Right lobe of liver (tissue), 6 donors: ENCODE measurements around the gene TTLL10. TPM values are rescaled to one million over a fixed set of nuclear protein-coding genes. Genes with fewer than 3 reads are reported as not detected.

Source experiments
- ATAC-seq, 4 donors: fragments of 200-7000 bp; cut with Tn5 transposase; one replicate each; pipeline ENCODE4 v1.9.1; 2020; ENCODE audit warnings: mild to moderate bottlenecking in 4 of 4, moderate library complexity in 4 of 4
- DNase-seq, 3 donors: peaks; one replicate each; pipeline ENCODE4 v3.0.0-alpha.2; 2020
- H3K27ac ChIP-seq, 3 donors: fragments of 200-600 bp; one replicate each; pipeline ENCODE4 v1.8.0; 2022
- H3K27me3 ChIP-seq, 2 donors: fragments of 200-600 bp; one replicate each; pipeline ENCODE4 v1.8.0; 2022
- H3K36me3 ChIP-seq, 4 donors: fragments of 200-600 bp; sonication (generic) in 1 of 4; one replicate each; pipeline versions ENCODE4 v1.5.1 to v1.8.0; 2017 to 2022; ENCODE audit warnings: control low read depth in 1 of 4
- H3K4me1 ChIP-seq, 4 donors: fragments of 200-600 bp; sonication (generic) in 1 of 4; one replicate each; pipeline versions ENCODE4 v1.5.1 to v1.8.0; 2017 to 2022; ENCODE audit warnings: control low read depth in 1 of 4
- H3K4me3 ChIP-seq, 3 donors: fragments of 200-600 bp; one replicate each; pipeline ENCODE4 v1.8.0; 2022
- H3K9me3 ChIP-seq, 4 donors: fragments of 200-600 bp; sonication (generic) in 1 of 4; one replicate each; pipeline versions ENCODE4 v1.5.1 to v1.8.0; 2017 to 2022; ENCODE audit warnings: control low read depth in 1 of 4
- POLR2A ChIP-seq: fragments of 450-650 bp; IDR thresholded peaks from one replicate; pipeline ENCODE4 v1.6.1; 2017; ENCODE audit warnings: antibody characterized with exemption, mild to moderate bottlenecking
- WGBS: methylation state at CpG from one replicate; pipeline ENCODE4 v1.1.6; 2018; ENCODE audit warnings: low coverage, low lambda C conversion rate; ENCODE audit not compliant: insufficient coverage; ENCODE audit errors: missing lambda C conversion rate; 5-methylcytosine and 5-hydroxymethylcytosine counted together
- intact Hi-C, 2 donors: fragments of 100-400 bp; cut with DNase I; formaldehyde crosslinking; loops; one replicate each; pipeline versions ENCODE4 v1.11.2 to v1.14.1; 2022
- microRNA counts: library from miRNA; unstranded; fragments of <30 nt; microRNA quantifications from one replicate; lab custom pipeline; 2016
- microRNA-seq, 2 donors: library from miRNA; unstranded; fragments of <30 nt; microRNA quantifications; one replicate each; pipeline ENCODE4, GENCODE V29; 2019 to 2020
- small RNA-seq, 2 experiments: library from RNA; depleted of rRNA; stranded (forward); fragments of <200 nt; gene quantifications; one replicate each; pipeline ENCODE3, GENCODE V24; 2016
- total RNA-seq, 6 experiments: library from RNA; depleted of rRNA in 2 of 6; stranded (reverse); fragments of >200 nt in 2 of 6; fragmentation: NEBNext Ultra II Directional in 3 of 6; extraction: Animal tissue kit (Norgen Biotek cat#: 25700) in 3 of 6; gene quantifications; one replicate each; pipeline versions ENCODE4 v1.1.0 to v1.2.4, GENCODE V29; 2016 to 2023
- TF ChIP-seq, protein P1 (sequence below), 4 donors: fragments of 200-600 bp in 3 of 4; fragments of 450-650 bp in 1 of 4; IDR thresholded peaks; one replicate each; pipeline versions ENCODE4 v1.5.1 to v1.8.0; 2016 to 2022; ENCODE audit warnings: antibody characterized with exemption in 4 of 4, mild to moderate bottlenecking in 2 of 4
- donor health status: DM: no; HTN: yes; CAD: no.
- donor health status: DM: no; HTN: no; CAD: no.
- donor health status: DM: no; HTN: no; CAD: no.
- donor health status: DM: no; HTN: yes; CAD: no.
- donor health status: DM: no; HTN: yes; CAD: no.

Gene TTLL10
- total RNA-seq, 6 experiments from 2014 or later = not detected

- Histone ChIP-seq H3K36me3 (no peaks in the 10 kb centered on the region), H3K4me3 (no peak overlapping the region), H3K27me3 (no peaks in the 10 kb centered on the region), H3K4me1 (no peaks in the 10 kb centered on the region), H3K27ac (no peak overlapping the region), H3K9me3 (no peaks in the 10 kb centered on the region)
- no peak for TF ChIP-seq POLR2A
- TF ChIP-seq, protein P1, sequence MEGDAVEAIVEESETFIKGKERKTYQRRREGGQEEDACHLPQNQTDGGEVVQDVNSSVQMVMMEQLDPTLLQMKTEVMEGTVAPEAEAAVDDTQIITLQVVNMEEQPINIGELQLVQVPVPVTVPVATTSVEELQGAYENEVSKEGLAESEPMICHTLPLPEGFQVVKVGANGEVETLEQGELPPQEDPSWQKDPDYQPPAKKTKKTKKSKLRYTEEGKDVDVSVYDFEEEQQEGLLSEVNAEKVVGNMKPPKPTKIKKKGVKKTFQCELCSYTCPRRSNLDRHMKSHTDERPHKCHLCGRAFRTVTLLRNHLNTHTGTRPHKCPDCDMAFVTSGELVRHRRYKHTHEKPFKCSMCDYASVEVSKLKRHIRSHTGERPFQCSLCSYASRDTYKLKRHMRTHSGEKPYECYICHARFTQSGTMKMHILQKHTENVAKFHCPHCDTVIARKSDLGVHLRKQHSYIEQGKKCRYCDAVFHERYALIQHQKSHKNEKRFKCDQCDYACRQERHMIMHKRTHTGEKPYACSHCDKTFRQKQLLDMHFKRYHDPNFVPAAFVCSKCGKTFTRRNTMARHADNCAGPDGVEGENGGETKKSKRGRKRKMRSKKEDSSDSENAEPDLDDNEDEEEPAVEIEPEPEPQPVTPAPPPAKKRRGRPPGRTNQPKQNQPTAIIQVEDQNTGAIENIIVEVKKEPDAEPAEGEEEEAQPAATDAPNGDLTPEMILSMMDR (IDR thresholded peaks at IDR 0.05) = no peak
- WGBS = 0% methylated on average over 1 of the region's 45 CpGs
- ATAC-seq (no peak), DNase-seq (peak in 1 of 3 donors; percentile 49)
- intact Hi-C loops = loop anchor here in 1 of 2 donors (10.0 kb wide), 1 partner anchor 49 kb away; no protein-coding TSS in a partner anchor
Measured at GRCh38 chr1:1245817-1246576, 72.3 kb downstream of the TTLL10 start.

DNA sequence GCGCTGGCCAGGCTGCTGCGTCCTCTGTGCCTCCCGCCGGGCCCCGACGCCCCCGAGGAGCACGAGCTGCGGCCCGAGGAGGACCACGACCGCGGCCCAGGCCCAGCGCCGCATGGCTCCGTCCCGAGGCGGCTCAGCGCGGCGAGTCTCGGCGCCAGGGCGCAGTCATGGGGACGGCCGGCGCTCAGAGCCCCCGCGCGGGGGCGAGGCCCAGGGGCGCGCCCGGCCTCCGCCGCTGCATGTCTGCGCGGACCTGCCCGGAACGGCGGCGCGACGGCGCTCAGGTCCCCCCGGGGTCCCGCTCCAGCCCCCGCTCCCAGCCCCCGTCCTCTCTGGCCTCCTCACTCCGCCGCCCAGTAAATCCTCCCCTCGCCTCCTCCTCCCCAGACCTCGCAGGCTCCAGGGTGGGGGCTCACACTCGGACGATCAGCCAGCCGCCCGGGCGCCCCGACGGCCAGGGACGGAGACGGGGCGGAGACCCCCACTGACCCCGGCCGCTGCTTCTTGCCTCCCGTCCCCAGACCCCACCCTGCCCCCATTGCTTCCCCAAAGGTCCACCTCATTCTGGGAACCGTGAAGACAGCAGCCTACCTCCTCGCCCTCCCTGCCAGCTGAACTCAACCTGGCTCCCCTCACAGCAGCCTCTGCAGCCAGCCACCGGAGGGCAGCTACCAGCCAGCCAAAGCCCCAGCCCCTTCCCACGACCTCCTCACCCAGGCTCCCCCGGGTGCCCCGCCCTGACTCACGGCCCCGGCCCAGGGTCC is 73.1 kb downstream of the TTLL10 start, which contains the start of gene C1QTNF12:
C1QTNF12 (minus strand) TSS at position 146 of the 764 bp plus-strand sequence; CDS start at position 114, 32 bp downstream.
- H3K27me3 ChIP-seq = no peaks in the 10 kb centered on the region
- intact Hi-C loops = loop anchor here in 1 of 2 donors (10.0 kb wide), 1 partner anchor 48 kb away; no protein-coding TSS in a partner anchor
- H3K4me1 ChIP-seq = no peaks in the 10 kb centered on the region
- H3K36me3 ChIP-seq = no peaks in the 10 kb centered on the region
- 0% methylated on average over 1 of the region's 74 CpGs for WGBS
- ATAC-seq (peak in 2 of 4 donors; percentile 8 to 28), DNase-seq (peak in 1 of 3 donors; percentile 48)
- H3K27ac ChIP-seq = no peak within 1 kb of the TSS
- H3K4me3 ChIP-seq = no peak within 1 kb of the TSS
- no peaks in the 10 kb centered on the region for H3K9me3 ChIP-seq
- TF ChIP-seq, protein P1 (IDR thresholded peaks at IDR 0.05) = no peak
- no peak for TF ChIP-seq POLR2A

- WGBS = 60% methylated on average over 1 of the region's 25 CpGs
- DNase-seq = peak in 1 of 3 donors; percentile 47
Measured at GRCh38 chr1:1247341-1247913, 73.7 kb downstream of the TTLL10 start.

More at GRCh38 chr1:1247341-1247913, 73.7 kb downstream of the TTLL10 start:
- Histone ChIP-seq H3K27ac (no peak overlapping the region), H3K9me3 (no peaks in the 10 kb centered on the region), H3K27me3 (no peaks in the 10 kb centered on the region), H3K4me1 (no peaks in the 10 kb centered on the region), H3K36me3 (no peaks in the 10 kb centered on the region), H3K4me3 (no peak overlapping the region)
- TF ChIP-seq, protein P1 (IDR thresholded peaks at IDR 0.05) = no peak
- TF ChIP-seq POLR2A = no peak
- peak in 2 of 4 donors; percentile 9 to 19 for ATAC-seq
- intact Hi-C loops = loop anchor here in 1 of 2 donors (10.0 kb wide), 1 partner anchor 47 kb away; no protein-coding TSS in a partner anchor

MicroRNAs encoded within 50 kb of the gene (microRNA counts, 767-probe panel; counts per million panel counts)
- microRNA hsa-miR-200a-3p (lab: Ali Mortazavi, UCI) = 237 counts per million
- 5,401 counts per million, percentile 12 among the panel's probes with 10 or more counts for microRNA hsa-miR-200b-3p (lab: Ali Mortazavi, UCI)
- 237 counts per million for microRNA hsa-miR-429 (lab: Ali Mortazavi, UCI)

Small RNA genes within 50 kb of the gene (microRNA-seq; reads per million reads assigned to microRNA genes)
- 90.8 to 142 reads per million in 2 donors for gene MIR200A
- gene MIR200B = 321 to 563 reads per million in 2 donors
- 65.7 to 114 reads per million in 2 donors for gene MIR429

Small RNA genes within 50 kb of the gene (small RNA-seq; reads per million reads assigned to genes)
- gene MIR200A = 3.0 to 4.1 reads per million in 2 experiments
- gene MIR200B = 16.7 to 36.2 reads per million in 2 experiments
- gene MIR429 = 2.6 to 4.2 reads per million in 2 experiments

Other genes with a start within 250 kb of the TTLL10 start
- 1 to 10 TPM; 2.1 to 4.3 (median 3.7) TPM for gene SAMD11, start 250.0 kb upstream of the TTLL10 start, total RNA-seq
- 10 to 100 TPM; 28.9 to 36.8 (median 30.2) TPM for gene NOC2L, start 214.6 kb upstream of the TTLL10 start, total RNA-seq
- gene KLHL17, start 213.3 kb upstream of the TTLL10 start, total RNA-seq = 1 to 10 TPM; 1.9 to 6.7 (median 4.3) TPM
- 1 to 10 TPM in 1 of 6 experiments, under 1 TPM in 4, not detected in 1; 0.11 to 2.4 (median 0.26) TPM for gene PLEKHN1, start 207.4 kb upstream of the TTLL10 start, total RNA-seq
- gene PERM1, start 191.8 kb upstream of the TTLL10 start, total RNA-seq = under 1 TPM in 4 of 6 experiments, not detected in 2; 0.18 to 0.46 (median 0.28) TPM
- gene HES4, start 173.8 kb upstream of the TTLL10 start, total RNA-seq = 10 to 100 TPM in 2 of 6 experiments, 1 to 10 TPM in 4; 1.6 to 21.5 (median 5.2) TPM
- gene ISG15, start 160.4 kb upstream of the TTLL10 start, total RNA-seq = 10 to 100 TPM; 16.3 to 98.7 (median 26.4) TPM
- 10 to 100 TPM; 14.2 to 44.5 (median 35.2) TPM for gene AGRN, start 153.8 kb upstream of the TTLL10 start, total RNA-seq
- gene RNF223, start 99.6 kb upstream of the TTLL10 start, total RNA-seq = not detected
- 1 to 10 TPM; 4.0 to 7.7 (median 6.4) TPM for gene C1orf159, start 57.8 kb upstream of the TTLL10 start, total RNA-seq
- gene TNFRSF18, start 32.7 kb downstream of the TTLL10 start, total RNA-seq = under 1 TPM in 2 of 6 experiments, not detected in 4; 0.24 to 0.27 TPM
- under 1 TPM in 4 of 6 experiments, not detected in 2; 0.20 to 0.99 (median 0.28) TPM for gene TNFRSF4, start 40.3 kb downstream of the TTLL10 start, total RNA-seq
- 100 to 1,000 TPM; 112 to 148 (median 142) TPM for gene SDF4, start 58.1 kb downstream of the TTLL10 start, total RNA-seq
- gene B3GALT6, start 58.4 kb downstream of the TTLL10 start, total RNA-seq = 10 to 100 TPM in 2 of 6 experiments, 1 to 10 TPM in 4; 6.3 to 14.3 (median 7.8) TPM
- gene C1QTNF12, start 72.8 kb downstream of the TTLL10 start, total RNA-seq = 1 to 10 TPM in 4 of 6 experiments, under 1 TPM in 1, not detected in 1; 0.40 to 4.0 (median 1.1) TPM
- 10 to 100 TPM; 25.5 to 30.6 (median 26.9) TPM for gene UBE2J2, start 100.0 kb downstream of the TTLL10 start, total RNA-seq
- gene SCNN1D, start 106.6 kb downstream of the TTLL10 start, total RNA-seq = 1 to 10 TPM; 1.7 to 6.2 (median 3.4) TPM
- 10 to 100 TPM; 20.1 to 28.0 (median 22.0) TPM for gene ACAP3, start 134.1 kb downstream of the TTLL10 start, total RNA-seq
- gene PUSL1, start 134.7 kb downstream of the TTLL10 start, total RNA-seq = 10 to 100 TPM in 2 of 6 experiments, 1 to 10 TPM in 4; 5.6 to 21.6 (median 8.4) TPM
- 10 to 100 TPM; 35.1 to 52.4 (median 43.5) TPM for gene INTS11, start 150.8 kb downstream of the TTLL10 start, total RNA-seq
- 10 to 100 TPM; 26.9 to 57.7 (median 33.1) TPM for gene CPTP, start 150.9 kb downstream of the TTLL10 start, total RNA-seq
- 1 to 10 TPM in 2 of 6 experiments, under 1 TPM in 4; 0.10 to 2.7 (median 0.33) TPM for gene TAS1R3, start 157.4 kb downstream of the TTLL10 start, total RNA-seq
- 10 to 100 TPM; 32.7 to 54.6 (median 41.2) TPM for gene DVL1, start 175.5 kb downstream of the TTLL10 start, total RNA-seq
- 10 to 100 TPM in 2 of 6 experiments, 1 to 10 TPM in 4; 2.2 to 11.9 (median 3.3) TPM for gene MXRA8, start 184.7 kb downstream of the TTLL10 start, total RNA-seq
- gene AURKAIP1, start 201.3 kb downstream of the TTLL10 start, total RNA-seq = 100 to 1,000 TPM in 3 of 6 experiments, 10 to 100 TPM in 3; 70.0 to 140 (median 104) TPM
- gene CCNL2, start 225.5 kb downstream of the TTLL10 start, total RNA-seq = 100 to 1,000 TPM in 4 of 6 experiments, 10 to 100 TPM in 2; 80.8 to 127 (median 101) TPM
- 10 to 100 TPM; 44.1 to 91.2 (median 56.5) TPM for gene MRPL20, start 233.4 kb downstream of the TTLL10 start, total RNA-seq
- gene ANKRD65, start 247.4 kb downstream of the TTLL10 start, total RNA-seq = under 1 TPM; 0.19 to 0.89 (median 0.35) TPM